Neural cell (in vitro differentiated cells): ENCODE data around the gene GALNT16. TPM values are rescaled to one million over a fixed set of nuclear protein-coding genes. Genes with fewer than 3 reads are reported as not detected.

Experiments
- H2AFZ ChIP-seq: fragments of 200-600, 300-800 bp; sonication (generic), shearing (Covaris generic); 2 replicates; pipeline ENCODE4 v1.6.0; 2014; ENCODE audit warnings: low read depth, mild to moderate bottlenecking, antibody characterized with exemption, low read length, moderate library complexity
- H3F3A ChIP-seq: fragments of 200-600 bp; shearing (Covaris generic); 2 replicates; pipeline ENCODE4 v1.6.1; 2016; ENCODE audit warnings: mild to moderate bottlenecking, moderate library complexity, mixed read lengths, antibody characterized with exemption, low read length; ENCODE audit not compliant: insufficient read depth, poor library complexity, severe bottlenecking
- H3K27ac ChIP-seq: fragments of 200-600, 300-800 bp; sonication (generic), shearing (Covaris generic); 2 replicates; pipeline ENCODE4 v1.5.1; 2014; ENCODE audit warnings: mild to moderate bottlenecking, low read length, moderate library complexity
- H3K27me3 ChIP-seq: fragments of 300-800, 200-600 bp; sonication (generic), shearing (Covaris generic); 2 replicates; pipeline ENCODE4 v1.6.0; 2014; ENCODE audit warnings: mild to moderate bottlenecking, low read depth, low read length, moderate library complexity; ENCODE audit not compliant: insufficient read depth
- H3K36me3 ChIP-seq: fragments of 300-800, 200-600 bp; sonication (generic), shearing (Covaris generic); 2 replicates; pipeline ENCODE4 v1.5.1; 2014; ENCODE audit warnings: mild to moderate bottlenecking, antibody characterized with exemption, low read length, moderate library complexity; ENCODE audit not compliant: insufficient read depth
- H3K4me2 ChIP-seq: fragments of 300-800, 200-600 bp; sonication (generic), shearing (Covaris generic); 2 replicates; pipeline ENCODE4 v1.6.0; 2014; ENCODE audit warnings: mild to moderate bottlenecking, low read length
- H3K4me3 ChIP-seq: fragments of 300-800, 200-600 bp; sonication (generic), shearing (Covaris generic); 2 replicates; pipeline ENCODE4 v1.5.1; 2014; ENCODE audit warnings: mild to moderate bottlenecking, low read length, moderate library complexity
- H3K79me2 ChIP-seq: fragments of 200-600 bp; shearing (Covaris generic); replicated peaks from 2 replicates; pipeline ENCODE4 v1.6.0; 2014; ENCODE audit warnings: mild to moderate bottlenecking, low read length, moderate library complexity; ENCODE audit not compliant: insufficient read depth
- H3K9ac ChIP-seq: fragments of 300-800, 200-600 bp; sonication (generic), shearing (Covaris generic); 2 replicates; pipeline ENCODE4 v1.6.1; 2016; ENCODE audit warnings: mild to moderate bottlenecking, low read length, mixed read lengths
- H3K9me2 ChIP-seq: fragments of 200-600 bp; shearing (Covaris generic); 2 replicates; pipeline ENCODE4 v1.6.1; 2016; ENCODE audit warnings: mild to moderate bottlenecking, low read length, mixed read lengths; ENCODE audit not compliant: insufficient read depth
- H3K9me3 ChIP-seq: fragments of 200-600, 300-800 bp; sonication (generic), shearing (Covaris generic); 2 replicates; pipeline ENCODE4 v1.6.1; 2016; ENCODE audit warnings: mild to moderate bottlenecking, mixed run types, low read length, moderate library complexity, mixed read lengths
- H4K20me1 ChIP-seq: fragments of 200-600 bp; shearing (Covaris generic); 2 replicates; pipeline ENCODE4 v1.6.1; 2016; ENCODE audit warnings: mild to moderate bottlenecking, mixed run types; ENCODE audit not compliant: insufficient read depth
- EP300 ChIP-seq: fragments of 450-650 bp; conservative IDR thresholded peaks from 2 replicates; pipeline ENCODE4 v1.6.1; 2014; ENCODE audit warnings: antibody characterized with exemption, mild to moderate bottlenecking, moderate library complexity; ENCODE audit not compliant: poor library complexity, severe bottlenecking
- EZH2 ChIP-seq: fragments of 200-600, 300-800 bp; shearing (Covaris generic), sonication (generic); IDR thresholded peaks from 2 replicates; pipeline ENCODE4 v1.6.1; 2014; ENCODE audit warnings: antibody characterized with exemption, low read length, borderline replicate concordance, mild to moderate bottlenecking; ENCODE audit not compliant: insufficient read depth, poor library complexity, severe bottlenecking
- MXI1 ChIP-seq: fragments of 450-650 bp; conservative IDR thresholded peaks from 2 replicates; pipeline ENCODE4 v1.6.1; 2014; ENCODE audit warnings: antibody characterized with exemption, mild to moderate bottlenecking; ENCODE audit not compliant: poor library complexity, severe bottlenecking
- POLR2AphosphoS5 ChIP-seq: IDR thresholded peaks from 2 replicates; pipeline ENCODE4 v1.6.1; 2012
- RAD21 ChIP-seq: fragments of 450-650 bp; conservative IDR thresholded peaks from 2 replicates; pipeline ENCODE4 v1.6.1; 2014; ENCODE audit warnings: antibody characterized with exemption, mild to moderate bottlenecking, moderate library complexity
- SMC3 ChIP-seq: fragments of 450-650 bp; conservative IDR thresholded peaks from 2 replicates; pipeline ENCODE4 v1.6.1; 2014; ENCODE audit warnings: antibody characterized with exemption, mild to moderate bottlenecking, moderate library complexity; ENCODE audit not compliant: poor library complexity
- TAF1 ChIP-seq: IDR thresholded peaks from 2 replicates; pipeline ENCODE4 v1.6.1; 2012; ENCODE audit warnings: low read depth
- polyA plus RNA-seq: library from polyadenylated mRNA; depleted of rRNA; stranded (reverse); fragments of >200 nt; gene quantifications from 2 replicates; pipeline ENCODE4 v1.2.3, GENCODE V29; 2014
- TF ChIP-seq, protein P1 (sequence below): IDR thresholded peaks from 2 replicates; pipeline ENCODE4 v1.6.1; 2012; ENCODE audit warnings: borderline replicate concordance
- TF ChIP-seq, protein P2 (sequence below): fragments of 450-650 bp; IDR thresholded peaks from 2 replicates; pipeline ENCODE4 v1.5.1; 2014; ENCODE audit warnings: antibody characterized with exemption, mild to moderate bottlenecking, moderate library complexity; ENCODE audit not compliant: poor library complexity, severe bottlenecking

Gene GALNT16
- polyA plus RNA-seq, 1 donor from 2014 or later: 23.8 TPM

DNA sequence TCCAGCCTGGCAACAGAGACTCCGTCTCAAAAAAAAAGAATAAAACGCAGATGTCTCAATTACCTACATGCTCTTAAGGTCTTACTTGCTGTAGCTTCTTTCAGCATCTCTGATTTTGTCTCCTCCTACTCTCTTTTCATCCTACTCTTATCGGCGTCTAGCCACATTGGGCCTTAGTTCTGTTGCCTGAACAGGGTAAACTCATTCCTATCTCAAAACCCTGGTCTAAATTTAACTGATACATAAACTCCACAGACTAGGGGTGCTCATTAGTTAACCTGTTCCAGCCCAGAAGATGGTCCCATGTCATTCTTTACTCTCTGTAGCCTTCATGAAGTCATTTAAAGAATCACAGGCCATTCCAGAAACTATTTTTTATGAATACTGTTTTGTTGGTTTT lies 35.0 kb upstream of the GALNT16 start:
- no peaks in the 10 kb centered on the region for H3K9me2 ChIP-seq
- no peaks in the 10 kb centered on the region for H3K27me3 ChIP-seq
- H3K4me2 ChIP-seq: no peak overlapping the region
- no peak overlapping the region for H3K4me3 ChIP-seq
- no peak overlapping the region for H3K27ac ChIP-seq
- TF ChIP-seq TAF1 (no peak), EZH2 (no peak), EP300 (no peak), SMC3 (no peak)
- TF ChIP-seq, protein P1, sequence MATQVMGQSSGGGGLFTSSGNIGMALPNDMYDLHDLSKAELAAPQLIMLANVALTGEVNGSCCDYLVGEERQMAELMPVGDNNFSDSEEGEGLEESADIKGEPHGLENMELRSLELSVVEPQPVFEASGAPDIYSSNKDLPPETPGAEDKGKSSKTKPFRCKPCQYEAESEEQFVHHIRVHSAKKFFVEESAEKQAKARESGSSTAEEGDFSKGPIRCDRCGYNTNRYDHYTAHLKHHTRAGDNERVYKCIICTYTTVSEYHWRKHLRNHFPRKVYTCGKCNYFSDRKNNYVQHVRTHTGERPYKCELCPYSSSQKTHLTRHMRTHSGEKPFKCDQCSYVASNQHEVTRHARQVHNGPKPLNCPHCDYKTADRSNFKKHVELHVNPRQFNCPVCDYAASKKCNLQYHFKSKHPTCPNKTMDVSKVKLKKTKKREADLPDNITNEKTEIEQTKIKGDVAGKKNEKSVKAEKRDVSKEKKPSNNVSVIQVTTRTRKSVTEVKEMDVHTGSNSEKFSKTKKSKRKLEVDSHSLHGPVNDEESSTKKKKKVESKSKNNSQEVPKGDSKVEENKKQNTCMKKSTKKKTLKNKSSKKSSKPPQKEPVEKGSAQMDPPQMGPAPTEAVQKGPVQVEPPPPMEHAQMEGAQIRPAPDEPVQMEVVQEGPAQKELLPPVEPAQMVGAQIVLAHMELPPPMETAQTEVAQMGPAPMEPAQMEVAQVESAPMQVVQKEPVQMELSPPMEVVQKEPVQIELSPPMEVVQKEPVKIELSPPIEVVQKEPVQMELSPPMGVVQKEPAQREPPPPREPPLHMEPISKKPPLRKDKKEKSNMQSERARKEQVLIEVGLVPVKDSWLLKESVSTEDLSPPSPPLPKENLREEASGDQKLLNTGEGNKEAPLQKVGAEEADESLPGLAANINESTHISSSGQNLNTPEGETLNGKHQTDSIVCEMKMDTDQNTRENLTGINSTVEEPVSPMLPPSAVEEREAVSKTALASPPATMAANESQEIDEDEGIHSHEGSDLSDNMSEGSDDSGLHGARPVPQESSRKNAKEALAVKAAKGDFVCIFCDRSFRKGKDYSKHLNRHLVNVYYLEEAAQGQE: no peak
- no peaks in the 10 kb centered on the region for H3K79me2 ChIP-seq
- H3K9ac ChIP-seq: no peak overlapping the region
- no peaks in the 10 kb centered on the region for H4K20me1 ChIP-seq
- H2AFZ ChIP-seq: no peak overlapping the region
- H3K9me3 ChIP-seq: no peaks in the 10 kb centered on the region
- no peaks in the 10 kb centered on the region for H3F3A ChIP-seq
- peaks cover 7% of the 10 kb centered on the region for H3K36me3 ChIP-seq

DNA sequence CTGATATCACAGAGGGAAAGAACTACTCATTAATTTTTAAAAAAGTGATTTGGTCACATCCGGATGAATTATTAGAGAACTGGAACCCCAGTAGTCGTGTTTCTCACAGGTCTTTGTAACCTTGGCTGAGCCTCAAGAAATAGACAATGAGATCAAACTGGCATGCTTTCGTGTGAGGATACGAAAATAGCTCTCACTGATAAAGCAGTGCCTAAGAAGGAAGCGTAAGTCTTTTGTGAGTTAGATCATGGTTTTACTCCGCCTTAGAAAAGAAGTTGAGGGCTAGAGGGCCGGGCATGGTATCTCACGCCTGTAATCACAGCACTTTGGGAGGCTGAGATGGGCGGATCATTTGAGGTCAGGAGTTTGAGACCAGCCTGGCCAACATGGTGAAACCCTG lies 33.8 kb upstream of the GALNT16 start:
- H2AFZ ChIP-seq: no peak overlapping the region
- H3K9me3 ChIP-seq: no peaks in the 10 kb centered on the region

More for the DNA sequence above, 33.8 kb upstream of the GALNT16 start:
- Histone ChIP-seq H3K4me2 (no peak overlapping the region), H3K27me3 (no peaks in the 10 kb centered on the region), H3K36me3 (peaks cover 3% of the 10 kb centered on the region), H4K20me1 (no peaks in the 10 kb centered on the region), H3F3A (no peaks in the 10 kb centered on the region), H3K4me3 (no peak overlapping the region), H3K9ac (no peak overlapping the region), H3K27ac (no peak overlapping the region), H3K9me2 (no peaks in the 10 kb centered on the region), H3K79me2 (no peaks in the 10 kb centered on the region)
- TF ChIP-seq TAF1 (no peak), EZH2 (no peak), MXI1 (no peak), POLR2AphosphoS5 (no peak), RAD21 (no peak), EP300 (no peak), SMC3 (no peak)
- TF ChIP-seq, protein P2, sequence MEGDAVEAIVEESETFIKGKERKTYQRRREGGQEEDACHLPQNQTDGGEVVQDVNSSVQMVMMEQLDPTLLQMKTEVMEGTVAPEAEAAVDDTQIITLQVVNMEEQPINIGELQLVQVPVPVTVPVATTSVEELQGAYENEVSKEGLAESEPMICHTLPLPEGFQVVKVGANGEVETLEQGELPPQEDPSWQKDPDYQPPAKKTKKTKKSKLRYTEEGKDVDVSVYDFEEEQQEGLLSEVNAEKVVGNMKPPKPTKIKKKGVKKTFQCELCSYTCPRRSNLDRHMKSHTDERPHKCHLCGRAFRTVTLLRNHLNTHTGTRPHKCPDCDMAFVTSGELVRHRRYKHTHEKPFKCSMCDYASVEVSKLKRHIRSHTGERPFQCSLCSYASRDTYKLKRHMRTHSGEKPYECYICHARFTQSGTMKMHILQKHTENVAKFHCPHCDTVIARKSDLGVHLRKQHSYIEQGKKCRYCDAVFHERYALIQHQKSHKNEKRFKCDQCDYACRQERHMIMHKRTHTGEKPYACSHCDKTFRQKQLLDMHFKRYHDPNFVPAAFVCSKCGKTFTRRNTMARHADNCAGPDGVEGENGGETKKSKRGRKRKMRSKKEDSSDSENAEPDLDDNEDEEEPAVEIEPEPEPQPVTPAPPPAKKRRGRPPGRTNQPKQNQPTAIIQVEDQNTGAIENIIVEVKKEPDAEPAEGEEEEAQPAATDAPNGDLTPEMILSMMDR: no peak
- TF ChIP-seq, protein P1: no peak
